HCT116 (cell line): ENCODE data around the gene GRAMD4. TPM values are rescaled to one million over a fixed set of nuclear protein-coding genes. Genes with fewer than 3 reads are reported as not detected.

ENCODE experiments used
- ATAC-seq: fragments of 200-7000 bp; cut with Tn5 transposase; 2 replicates; pipeline ENCODE4 v1.9.1; 2020; ENCODE audit warnings: mild to moderate bottlenecking, moderate library complexity
- BruUV-seq: library from RNA; stranded (reverse); fragments of 400-500 nt; replicated peaks from 2 replicates; lab custom pipeline; 2021; lab: Mats Ljungman, UMichigan
- CTCF ChIA-PET: fragments of 300-600 bp; sonication (Branson Sonifier 250); formaldehyde crosslinking; loops from one replicate; lab custom pipeline; 2021; ENCODE audit warnings: antibody characterized with exemption; lab: Charles Lee
- POLR2A ChIA-PET: fragments of 300-600, 350-600 bp; sonication (Branson Sonifier 250); formaldehyde crosslinking; loops from one replicate; lab custom pipeline; 2021; ENCODE audit warnings: antibody characterized with exemption; lab: Charles Lee
- RAD21 ChIA-PET, 2 experiments: fragments of 300-600 bp; sonication (Branson Sonifier 250); formaldehyde crosslinking; loops; one replicate each; lab custom pipeline; 2023; ENCODE audit warnings: low total read pairs in 2 of 2; ENCODE audit not compliant: uncharacterized antibody in 2 of 2, unreplicated experiment in 2 of 2, low non-redundant PET in 1 of 2; lab: Charles Lee
- DNase-seq: peaks from one replicate; pipeline ENCODE4 v3.0.0-alpha.2; 2010; ENCODE audit warnings: low read depth, low spot score
- H2AFZ ChIP-seq: fragments of 200-600 bp; shearing (Covaris generic), sonication (generic); 2 replicates; pipeline ENCODE4 v1.6.1; 2017; ENCODE audit warnings: low read depth, mixed run types, mixed read lengths, antibody characterized with exemption, low read length; ENCODE audit not compliant: poor library complexity, severe bottlenecking
- H3K27ac ChIP-seq: 2 replicates; pipeline ENCODE4 v1.5.1; 2012; ENCODE audit warnings: low read depth, low read length
- H3K27me3 ChIP-seq: fragments of 200-600 bp; sonication (generic); 2 replicates; pipeline ENCODE4 v1.6.1; 2016; ENCODE audit warnings: mixed run types, low read length, mixed read lengths; ENCODE audit not compliant: insufficient read depth
- H3K36me3 ChIP-seq, 2 experiments: fragments of 200-500 bp in 1 of 2; fragments of 200-600 bp in 1 of 2; sonication (Bioruptor generic) in 1 of 2; sonication (generic) in 1 of 2; 2 replicates each; pipeline versions ENCODE4 v1.5.1 to v1.6.1; 2014 to 2016; ENCODE audit warnings: low read length in 2 of 2, inconsistent platforms in 1 of 2, mixed read lengths in 1 of 2, mixed run types in 1 of 2; ENCODE audit not compliant: insufficient read depth in 2 of 2, control insufficient read depth in 1 of 2
- H3K4me1 ChIP-seq, 2 experiments: fragments of 200-600 bp in 1 of 2; sonication (generic) in 1 of 2; 2 replicates each; pipeline versions ENCODE4 v1.5.1 to v1.6.1; 2012 to 2017; ENCODE audit warnings: low read length in 2 of 2, inconsistent platforms in 1 of 2, mild to moderate bottlenecking in 1 of 2, mixed read lengths in 1 of 2, mixed run types in 1 of 2, moderate library complexity in 1 of 2; ENCODE audit not compliant: insufficient read depth in 2 of 2, control insufficient read depth in 1 of 2
- H3K4me2 ChIP-seq: fragments of 200-600 bp; sonication (generic); 2 replicates; pipeline ENCODE4 v1.6.1; 2017; ENCODE audit warnings: mixed run types, low read length, mixed read lengths
- H3K4me3 ChIP-seq, 2 experiments: fragments of 200-600 bp in 1 of 2; sonication (generic) in 1 of 2; replicated peaks in 1 of 2; 2 replicates each; pipeline ENCODE4 v1.5.1; 2011 to 2016; ENCODE audit warnings: low read length in 2 of 2, control low read depth in 1 of 2, low read depth in 1 of 2, mild to moderate bottlenecking in 1 of 2, mixed read lengths in 1 of 2, mixed run types in 1 of 2
- H3K79me2 ChIP-seq: fragments of 200-600 bp; sonication (generic); 2 replicates; pipeline ENCODE4 v1.6.1; 2017; ENCODE audit warnings: mild to moderate bottlenecking, mixed run types, low read length, moderate library complexity, mixed read lengths; ENCODE audit not compliant: insufficient read depth
- H3K9ac ChIP-seq: fragments of 200-600 bp; sonication (generic); 2 replicates; pipeline ENCODE4 v1.6.1; 2016; ENCODE audit warnings: low read length, mixed read lengths
- H3K9me2 ChIP-seq: fragments of 200-600 bp; sonication (generic), shearing (Covaris generic); 2 replicates; pipeline ENCODE4 v1.6.1; 2017; ENCODE audit warnings: mixed run types, mild to moderate bottlenecking, moderate library complexity; ENCODE audit not compliant: insufficient read depth
- H3K9me3 ChIP-seq, 2 experiments: fragments of 200-500 bp in 1 of 2; fragments of 200-600 bp in 1 of 2; sonication (Bioruptor generic) in 1 of 2; sonication (generic) in 1 of 2; 2 replicates each; pipeline ENCODE4 v1.6.1; 2014 to 2017; ENCODE audit warnings: low read length in 2 of 2, mixed read lengths in 2 of 2, inconsistent platforms in 1 of 2, low read depth in 1 of 2, mild to moderate bottlenecking in 1 of 2, mixed run types in 1 of 2, moderate library complexity in 1 of 2; ENCODE audit not compliant: control insufficient read depth in 1 of 2, insufficient read depth in 1 of 2
- H4K20me1 ChIP-seq: fragments of 200-600 bp; sonication (generic), shearing (Covaris generic); 2 replicates; pipeline ENCODE4 v1.6.1; 2017; ENCODE audit warnings: mixed run types, mild to moderate bottlenecking, moderate library complexity; ENCODE audit not compliant: insufficient read depth
- ATF3 ChIP-seq: IDR thresholded peaks from 2 replicates; pipeline ENCODE4 v1.6.1; 2012
- CBX3 ChIP-seq: IDR thresholded peaks from 2 replicates; pipeline ENCODE4 v1.6.1; 2012; ENCODE audit warnings: low read depth
- CEBPB ChIP-seq: IDR thresholded peaks from 2 replicates; pipeline ENCODE4 v1.6.1; 2012; ENCODE audit warnings: low read depth
- EGR1 ChIP-seq: IDR thresholded peaks from 2 replicates; pipeline ENCODE4 v1.6.1; 2012; ENCODE audit warnings: low read depth
- ELF1 ChIP-seq: IDR thresholded peaks from 2 replicates; pipeline ENCODE4 v1.6.1; 2012; ENCODE audit warnings: low read depth, borderline replicate concordance
- EZH2phosphoT487 ChIP-seq: fragments of 200-600 bp; IDR thresholded peaks from 2 replicates; pipeline ENCODE4 v1.6.1; 2018; ENCODE audit warnings: antibody characterized with exemption, borderline replicate concordance
- FOSL1 ChIP-seq: IDR thresholded peaks from 2 replicates; pipeline ENCODE4 v1.6.1; 2012; ENCODE audit warnings: low read depth
- JUND ChIP-seq: IDR thresholded peaks from 2 replicates; pipeline ENCODE4 v1.6.1; 2012
- MAX ChIP-seq: IDR thresholded peaks from 2 replicates; pipeline ENCODE4 v1.6.1; 2012
- POLR2A ChIP-seq: IDR thresholded peaks from 2 replicates; pipeline ENCODE4 v1.7.0; 2011; ENCODE audit warnings: borderline replicate concordance; ENCODE audit not compliant: insufficient read depth, insufficient read length; ENCODE audit errors: extremely low read depth
- RAD21 ChIP-seq: IDR thresholded peaks from 2 replicates; pipeline ENCODE4 v1.6.1; 2012; ENCODE audit warnings: low read depth, mild to moderate bottlenecking
- SIN3A ChIP-seq: IDR thresholded peaks from 2 replicates; pipeline ENCODE4 v1.6.1; 2012; ENCODE audit warnings: low read depth
- SRF ChIP-seq: IDR thresholded peaks from 2 replicates; pipeline ENCODE4 v1.6.1; 2012; ENCODE audit warnings: low read depth
- YY1 ChIP-seq: IDR thresholded peaks from 2 replicates; pipeline ENCODE4 v1.6.1; 2011; ENCODE audit warnings: low read length, low read depth, moderate library complexity, mild to moderate bottlenecking; ENCODE audit not compliant: insufficient replicate concordance; ENCODE audit errors: extremely low read depth
- intact Hi-C: fragments of 100-400 bp; cut with micrococcal nuclease; formaldehyde crosslinking; loops from 2 replicates; pipeline ENCODE4 v1.10.0; 2022
- total RNA-seq: library from RNA; stranded (reverse); gene quantifications from one replicate; pipeline ENCODE4 v1.2.1, GENCODE V29; 2021; ENCODE audit not compliant: unreplicated experiment
- TF ChIP-seq, protein P1 (sequence below): IDR thresholded peaks from 2 replicates; pipeline ENCODE4 v1.6.1; 2012; ENCODE audit warnings: low read depth
- TF ChIP-seq, protein P2 (sequence below): IDR thresholded peaks from 2 replicates; pipeline ENCODE4 v1.6.1; 2011; ENCODE audit warnings: mild to moderate bottlenecking, low read length, moderate library complexity; ENCODE audit not compliant: insufficient replicate concordance; ENCODE audit errors: extremely low read depth

GRAMD4 gene
- total RNA-seq, 1 experiment from 2014 or later: 25.8 TPM

DNA sequence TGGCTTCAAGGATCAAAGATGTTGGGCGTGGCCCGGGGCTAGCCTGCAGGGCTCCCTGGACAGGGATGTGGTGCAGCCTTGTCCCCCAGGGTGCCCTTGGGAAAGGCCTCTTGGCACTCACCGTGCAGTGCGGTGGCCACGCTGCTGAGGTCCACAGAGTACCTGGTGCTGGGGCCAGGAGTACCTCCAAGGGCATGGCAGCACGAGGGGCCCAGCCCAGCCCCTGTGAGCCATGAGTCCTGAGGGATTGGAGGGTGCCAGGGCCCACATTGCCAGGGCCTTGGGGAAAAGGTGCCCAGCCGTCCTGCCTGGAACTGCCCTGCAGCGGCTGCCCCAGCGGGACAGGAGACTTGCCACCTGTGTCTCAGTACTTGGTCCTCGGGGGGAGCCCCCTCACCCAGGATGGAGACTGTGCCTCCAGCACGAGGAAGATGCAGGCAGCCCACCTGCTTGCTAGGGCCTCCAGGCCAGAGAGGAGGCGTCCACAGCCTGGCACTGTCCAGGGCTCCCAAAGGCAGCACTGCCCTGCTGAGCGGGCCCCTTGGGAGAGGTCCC is 44.2 kb downstream of the GRAMD4 start:
- no peaks in the 10 kb centered on the region for H3K9me3 ChIP-seq
- no peak overlapping the region for H3K4me2 ChIP-seq
- no peak overlapping the region for H2AFZ ChIP-seq
- DNase-seq (no peak), ATAC-seq (no peak)
- POLR2A ChIA-PET: no interaction called here
- no peaks in the 10 kb centered on the region for H3K27me3 ChIP-seq
- CTCF ChIA-PET: no interaction called here
- no TSS peak for BruUV-seq
- H3K4me3 ChIP-seq: no peak overlapping the region
- H3K79me2 ChIP-seq: no peaks in the 10 kb centered on the region
- intact Hi-C loops: loop anchor here (5.0 kb wide), 1 partner anchor 102 kb away; no protein-coding TSS in a partner anchor
- H3K4me1 ChIP-seq: peaks cover 23 to 25% of the 10 kb centered on the region in 2 experiments
- H3K27ac ChIP-seq: no peak overlapping the region
- no peaks in the 10 kb centered on the region for H3K9me2 ChIP-seq
- RAD21 ChIA-PET: no interaction called here
- H3K36me3 ChIP-seq: no peaks in the 10 kb centered on the region
- TF ChIP-seq MAX (no peak), CEBPB (no peak), SRF (no peak), YY1 (no peak), RAD21 (no peak), POLR2A (no peak), CBX3 (no peak), FOSL1 (no peak), ELF1 (no peak), EZH2phosphoT487 (no peak), JUND (no peak), SIN3A (no peak), EGR1 (no peak), ATF3 (no peak)
- TF ChIP-seq, protein P1, sequence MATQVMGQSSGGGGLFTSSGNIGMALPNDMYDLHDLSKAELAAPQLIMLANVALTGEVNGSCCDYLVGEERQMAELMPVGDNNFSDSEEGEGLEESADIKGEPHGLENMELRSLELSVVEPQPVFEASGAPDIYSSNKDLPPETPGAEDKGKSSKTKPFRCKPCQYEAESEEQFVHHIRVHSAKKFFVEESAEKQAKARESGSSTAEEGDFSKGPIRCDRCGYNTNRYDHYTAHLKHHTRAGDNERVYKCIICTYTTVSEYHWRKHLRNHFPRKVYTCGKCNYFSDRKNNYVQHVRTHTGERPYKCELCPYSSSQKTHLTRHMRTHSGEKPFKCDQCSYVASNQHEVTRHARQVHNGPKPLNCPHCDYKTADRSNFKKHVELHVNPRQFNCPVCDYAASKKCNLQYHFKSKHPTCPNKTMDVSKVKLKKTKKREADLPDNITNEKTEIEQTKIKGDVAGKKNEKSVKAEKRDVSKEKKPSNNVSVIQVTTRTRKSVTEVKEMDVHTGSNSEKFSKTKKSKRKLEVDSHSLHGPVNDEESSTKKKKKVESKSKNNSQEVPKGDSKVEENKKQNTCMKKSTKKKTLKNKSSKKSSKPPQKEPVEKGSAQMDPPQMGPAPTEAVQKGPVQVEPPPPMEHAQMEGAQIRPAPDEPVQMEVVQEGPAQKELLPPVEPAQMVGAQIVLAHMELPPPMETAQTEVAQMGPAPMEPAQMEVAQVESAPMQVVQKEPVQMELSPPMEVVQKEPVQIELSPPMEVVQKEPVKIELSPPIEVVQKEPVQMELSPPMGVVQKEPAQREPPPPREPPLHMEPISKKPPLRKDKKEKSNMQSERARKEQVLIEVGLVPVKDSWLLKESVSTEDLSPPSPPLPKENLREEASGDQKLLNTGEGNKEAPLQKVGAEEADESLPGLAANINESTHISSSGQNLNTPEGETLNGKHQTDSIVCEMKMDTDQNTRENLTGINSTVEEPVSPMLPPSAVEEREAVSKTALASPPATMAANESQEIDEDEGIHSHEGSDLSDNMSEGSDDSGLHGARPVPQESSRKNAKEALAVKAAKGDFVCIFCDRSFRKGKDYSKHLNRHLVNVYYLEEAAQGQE: no peak
- TF ChIP-seq, protein P2, sequence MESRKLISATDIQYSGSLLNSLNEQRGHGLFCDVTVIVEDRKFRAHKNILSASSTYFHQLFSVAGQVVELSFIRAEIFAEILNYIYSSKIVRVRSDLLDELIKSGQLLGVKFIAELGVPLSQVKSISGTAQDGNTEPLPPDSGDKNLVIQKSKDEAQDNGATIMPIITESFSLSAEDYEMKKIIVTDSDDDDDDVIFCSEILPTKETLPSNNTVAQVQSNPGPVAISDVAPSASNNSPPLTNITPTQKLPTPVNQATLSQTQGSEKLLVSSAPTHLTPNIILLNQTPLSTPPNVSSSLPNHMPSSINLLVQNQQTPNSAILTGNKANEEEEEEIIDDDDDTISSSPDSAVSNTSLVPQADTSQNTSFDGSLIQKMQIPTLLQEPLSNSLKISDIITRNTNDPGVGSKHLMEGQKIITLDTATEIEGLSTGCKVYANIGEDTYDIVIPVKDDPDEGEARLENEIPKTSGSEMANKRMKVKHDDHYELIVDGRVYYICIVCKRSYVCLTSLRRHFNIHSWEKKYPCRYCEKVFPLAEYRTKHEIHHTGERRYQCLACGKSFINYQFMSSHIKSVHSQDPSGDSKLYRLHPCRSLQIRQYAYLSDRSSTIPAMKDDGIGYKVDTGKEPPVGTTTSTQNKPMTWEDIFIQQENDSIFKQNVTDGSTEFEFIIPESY: no peak
- TF ChIP-seq, all 23 proteins: peak for 0
- Histone ChIP-seq H3K9ac (no peak overlapping the region), H4K20me1 (no peaks in the 10 kb centered on the region)
